Left ventricle myocardium inferior (tissue), 1 donor: Measurements from ENCODE around the gene USP1. TPM values are rescaled to one million over a fixed set of nuclear protein-coding genes. Genes with fewer than 3 reads are reported as not detected.

Experiments used
- DNase-seq: peaks from one replicate; pipeline ENCODE4 v3.0.0-alpha.2; 2020
- H3K27ac ChIP-seq: fragments of 200-600 bp; replicated peaks from 2 replicates; pipeline ENCODE4 v1.8.0; 2021
- H3K27me3 ChIP-seq: fragments of 200-600 bp; 2 replicates; pipeline ENCODE4 v1.8.0; 2021; ENCODE audit warnings: low read depth
- H3K36me3 ChIP-seq: fragments of 200-600 bp; 2 replicates; pipeline ENCODE4 v1.8.0; 2021
- H3K4me1 ChIP-seq: fragments of 200-600 bp; 2 replicates; pipeline ENCODE4 v1.8.0; 2021
- H3K4me3 ChIP-seq: fragments of 200-600 bp; 2 replicates; pipeline ENCODE4 v1.8.0; 2021; ENCODE audit warnings: mild to moderate bottlenecking, moderate library complexity
- H3K9me3 ChIP-seq: fragments of 200-600 bp; replicated peaks from 2 replicates; pipeline ENCODE4 v1.8.0; 2021
- intact Hi-C: fragments of 100-400 bp; cut with micrococcal nuclease; formaldehyde crosslinking; loops from one replicate; pipeline ENCODE4 v1.11.0; 2022
- total RNA-seq: library from RNA; stranded (reverse); fragmentation: NEBNext Ultra II Directional; extraction: Animal tissue kit (Norgen Biotek cat#: 25700); gene quantifications from one replicate; pipeline ENCODE4 v1.2.1, GENCODE V29; 2021
- TF ChIP-seq, protein P1 (sequence below): fragments of 200-600 bp; IDR thresholded peaks from 2 replicates; pipeline ENCODE4 v1.8.0; 2021; ENCODE audit warnings: antibody characterized with exemption, mild to moderate bottlenecking, borderline replicate concordance
- donor health status: DM: no; HTN: yes; CAD: no; lungs with severe emphysema.

Gene USP1
- total RNA-seq, 1 donor from 2014 or later = 12.5 TPM

DNA sequence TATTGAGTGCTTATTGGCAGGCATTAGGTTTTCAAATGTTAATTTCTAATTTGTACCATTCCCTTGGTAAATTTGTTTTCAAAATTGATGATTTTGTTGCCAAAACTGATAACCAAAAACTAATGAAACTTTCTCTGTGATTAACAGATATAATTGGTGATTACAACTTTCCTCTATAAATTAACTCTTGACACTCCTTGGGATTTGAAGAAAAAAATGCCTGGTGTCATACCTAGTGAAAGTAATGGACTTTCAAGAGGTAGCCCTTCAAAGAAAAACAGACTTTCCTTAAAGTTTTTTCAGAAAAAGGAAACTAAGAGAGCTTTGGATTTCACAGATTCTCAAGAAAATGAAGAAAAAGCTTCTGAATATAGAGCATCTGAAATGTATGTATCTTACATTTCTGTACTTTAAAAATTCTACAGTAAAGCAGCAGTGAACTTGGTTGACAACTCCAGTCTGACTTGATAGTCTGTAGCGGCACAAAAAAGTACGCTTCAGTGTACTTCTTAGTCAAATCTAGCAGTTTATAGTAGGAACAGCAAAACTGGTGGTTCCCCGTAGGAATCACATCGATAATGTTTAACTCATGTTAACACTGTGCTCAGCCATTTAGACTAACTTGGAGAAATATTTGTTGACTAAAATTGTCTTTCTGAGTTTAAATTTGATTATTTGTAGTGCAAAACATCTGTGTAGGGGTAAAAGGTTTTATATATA lies 3.0 kb downstream of the USP1 start:
- H3K9me3 ChIP-seq = no peaks in the 10 kb centered on the region
- no peak overlapping the region for H3K27ac ChIP-seq
- H3K27me3 ChIP-seq = no peaks in the 10 kb centered on the region
- no peak for DNase-seq
- intact Hi-C loops = no loop called here
- TF ChIP-seq, protein P1, sequence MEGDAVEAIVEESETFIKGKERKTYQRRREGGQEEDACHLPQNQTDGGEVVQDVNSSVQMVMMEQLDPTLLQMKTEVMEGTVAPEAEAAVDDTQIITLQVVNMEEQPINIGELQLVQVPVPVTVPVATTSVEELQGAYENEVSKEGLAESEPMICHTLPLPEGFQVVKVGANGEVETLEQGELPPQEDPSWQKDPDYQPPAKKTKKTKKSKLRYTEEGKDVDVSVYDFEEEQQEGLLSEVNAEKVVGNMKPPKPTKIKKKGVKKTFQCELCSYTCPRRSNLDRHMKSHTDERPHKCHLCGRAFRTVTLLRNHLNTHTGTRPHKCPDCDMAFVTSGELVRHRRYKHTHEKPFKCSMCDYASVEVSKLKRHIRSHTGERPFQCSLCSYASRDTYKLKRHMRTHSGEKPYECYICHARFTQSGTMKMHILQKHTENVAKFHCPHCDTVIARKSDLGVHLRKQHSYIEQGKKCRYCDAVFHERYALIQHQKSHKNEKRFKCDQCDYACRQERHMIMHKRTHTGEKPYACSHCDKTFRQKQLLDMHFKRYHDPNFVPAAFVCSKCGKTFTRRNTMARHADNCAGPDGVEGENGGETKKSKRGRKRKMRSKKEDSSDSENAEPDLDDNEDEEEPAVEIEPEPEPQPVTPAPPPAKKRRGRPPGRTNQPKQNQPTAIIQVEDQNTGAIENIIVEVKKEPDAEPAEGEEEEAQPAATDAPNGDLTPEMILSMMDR = no peak
- peaks cover 57% of the 10 kb centered on the region for H3K4me1 ChIP-seq
- H3K36me3 ChIP-seq = peaks cover 38% of the 10 kb centered on the region
- H3K4me3 ChIP-seq = no peak overlapping the region

DNA sequence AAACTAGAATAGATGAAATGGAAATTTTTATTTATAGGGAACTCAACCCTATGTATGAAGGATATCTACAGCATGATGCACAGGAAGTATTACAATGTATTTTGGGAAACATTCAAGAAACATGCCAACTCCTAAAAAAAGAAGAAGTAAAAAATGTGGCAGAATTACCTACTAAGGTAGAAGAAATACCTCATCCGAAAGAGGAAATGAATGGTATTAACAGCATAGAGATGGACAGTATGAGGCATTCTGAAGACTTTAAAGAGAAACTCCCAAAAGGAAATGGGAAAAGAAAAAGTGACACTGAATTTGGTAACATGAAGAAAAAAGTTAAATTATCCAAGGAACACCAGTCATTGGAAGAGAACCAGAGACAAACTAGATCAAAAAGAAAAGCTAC lies 7.9 kb downstream of the USP1 start:
- H3K9me3 ChIP-seq = no peaks in the 10 kb centered on the region
- peaks cover 15% of the 10 kb centered on the region for H3K4me1 ChIP-seq
- H3K4me3 ChIP-seq = no peak overlapping the region
- H3K36me3 ChIP-seq = peaks cover 87% of the 10 kb centered on the region
- H3K27me3 ChIP-seq = no peaks in the 10 kb centered on the region
- no peak for DNase-seq
- TF ChIP-seq, protein P1 = no peak
- intact Hi-C loops = no loop called here
- no peak overlapping the region for H3K27ac ChIP-seq

DNA sequence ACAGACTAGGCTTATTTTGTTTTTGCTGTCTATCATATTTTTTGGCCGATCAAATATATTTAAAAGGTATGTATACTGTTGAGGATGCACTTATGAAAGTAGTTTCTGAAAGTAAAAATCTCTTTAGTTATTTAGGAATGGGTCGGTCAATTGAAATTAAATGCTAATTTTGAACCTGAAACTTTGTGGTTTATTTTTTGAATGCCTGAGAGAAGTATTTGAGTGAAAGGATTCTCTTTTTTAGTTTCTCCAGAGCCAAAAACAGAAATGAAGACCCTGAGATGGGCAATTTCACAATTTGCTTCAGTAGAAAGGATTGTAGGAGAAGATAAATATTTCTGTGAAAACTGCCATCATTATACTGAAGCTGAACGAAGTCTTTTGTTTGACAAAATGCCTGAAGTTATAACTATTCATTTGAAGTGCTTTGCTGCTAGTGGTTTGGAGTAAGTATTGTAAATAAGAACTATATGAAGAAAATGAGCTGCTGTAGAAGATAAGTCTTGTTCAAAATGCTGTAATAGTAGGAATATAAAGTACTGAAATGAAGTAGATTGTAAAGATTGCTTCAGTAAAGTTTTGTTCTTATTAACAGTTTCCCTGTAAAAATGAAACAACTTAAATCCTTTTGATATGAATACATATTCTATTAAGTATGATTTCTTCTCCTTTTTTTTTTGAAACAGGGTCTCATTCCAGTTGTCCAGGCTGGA lies 11.5 kb downstream of the USP1 start:
- no peaks in the 10 kb centered on the region for H3K4me1 ChIP-seq
- H3K9me3 ChIP-seq = no peaks in the 10 kb centered on the region

DNA sequence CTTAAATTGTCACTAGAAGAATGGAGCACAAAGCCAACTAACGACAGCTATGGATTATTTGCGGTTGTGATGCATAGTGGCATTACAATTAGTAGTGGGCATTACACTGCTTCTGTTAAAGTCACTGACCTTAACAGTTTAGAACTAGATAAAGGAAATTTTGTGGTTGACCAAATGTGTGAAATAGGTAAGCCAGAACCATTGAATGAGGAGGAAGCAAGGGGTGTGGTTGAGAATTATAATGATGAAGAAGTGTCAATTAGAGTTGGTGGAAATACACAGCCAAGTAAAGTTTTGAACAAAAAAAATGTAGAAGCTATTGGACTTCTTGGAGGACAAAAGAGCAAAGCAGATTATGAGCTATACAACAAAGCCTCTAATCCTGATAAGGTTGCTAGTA lies 13.5 kb downstream of the USP1 start:
- Histone ChIP-seq H3K9me3 (no peaks in the 10 kb centered on the region), H3K27me3 (no peaks in the 10 kb centered on the region), H3K4me3 (no peak overlapping the region), H3K36me3 (peaks cover 89% of the 10 kb centered on the region), H3K27ac (no peak overlapping the region), H3K4me1 (no peaks in the 10 kb centered on the region)
- no peak for DNase-seq
- TF ChIP-seq, protein P1 = no peak
- intact Hi-C loops = no loop called here

More for the DNA sequence above, 11.5 kb downstream of the USP1 start:
- Histone ChIP-seq H3K4me3 (no peak overlapping the region), H3K27ac (no peak overlapping the region), H3K27me3 (no peaks in the 10 kb centered on the region), H3K36me3 (peaks cover 98% of the 10 kb centered on the region)
- intact Hi-C loops = no loop called here
- TF ChIP-seq, protein P1 = no peak
- DNase-seq = no peak

DNA sequence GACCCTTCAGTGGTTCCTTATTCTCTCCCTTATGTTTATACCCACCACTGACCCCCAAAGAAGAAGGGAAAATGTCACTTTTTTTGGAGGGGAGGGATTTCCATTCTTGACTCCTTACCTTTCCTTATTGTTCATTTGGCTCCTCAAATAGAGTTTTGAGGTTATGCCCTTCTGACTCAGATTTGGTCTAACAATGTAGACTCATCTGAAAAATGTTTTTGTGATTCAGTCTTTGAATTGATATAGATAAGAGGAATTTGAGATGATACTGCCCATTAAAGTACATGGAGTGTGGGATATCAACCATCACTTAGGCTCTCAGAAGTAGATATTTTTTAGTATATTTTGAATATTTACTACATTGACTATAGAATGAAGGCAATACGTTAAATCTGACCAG lies 16.1 kb downstream of the USP1 start:
- Histone ChIP-seq H3K36me3 (peaks cover 63% of the 10 kb centered on the region), H3K27ac (no peak overlapping the region), H3K4me1 (no peaks in the 10 kb centered on the region), H3K4me3 (no peak overlapping the region), H3K27me3 (no peaks in the 10 kb centered on the region), H3K9me3 (no peaks in the 10 kb centered on the region)
- TF ChIP-seq, protein P1 = no peak
- DNase-seq = no peak
- intact Hi-C loops = no loop called here
